ENCODE results near the gene HACD2. TPM values are rescaled to one million over a fixed set of nuclear protein-coding genes. Genes with fewer than 3 reads are reported as not detected.

HACD2 gene
- total RNA-seq, 4 donors from 2014 or later, result 50.9 to 72.9 (median 58.4) TPM

GRCh38 chr3:123503203-123503602 is 81.7 kb downstream of the HACD2 start:
- TF ChIP-seq CTCF (IDR thresholded peaks at IDR 0.05; ENCODE audit: low read depth), result no peak

- no peak for TF ChIP-seq CTCF (IDR thresholded peaks at IDR 0.05; ENCODE audit: low read depth)
Measured at GRCh38 chr3:123499322-123499721, 85.5 kb downstream of the HACD2 start.

GRCh38 chr3:123498761-123499160 is 86.1 kb downstream of the HACD2 start:
- no peak for TF ChIP-seq CTCF (IDR thresholded peaks at IDR 0.05; ENCODE audit: low read depth)

DNA sequence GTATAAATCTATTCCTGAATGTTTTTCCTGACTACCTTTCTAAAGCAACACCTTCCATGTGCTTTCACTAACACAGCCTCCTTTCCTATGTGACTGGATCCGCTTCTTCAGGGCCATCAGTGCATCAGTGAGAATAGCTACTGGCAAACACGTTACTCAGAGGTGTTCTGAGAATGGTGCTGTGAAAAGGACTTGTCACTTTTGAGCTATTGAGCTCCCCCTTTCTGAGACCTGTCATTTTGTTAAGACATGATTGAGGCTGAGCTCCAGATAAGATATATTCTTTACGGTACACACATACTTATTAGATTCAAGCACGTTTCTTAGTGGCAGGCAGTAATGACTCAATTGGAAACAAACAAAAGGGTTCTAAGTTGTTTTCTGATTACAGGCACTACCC is 90.9 kb downstream of the HACD2 start:
- no peak for TF ChIP-seq CTCF (IDR thresholded peaks at IDR 0.05; ENCODE audit: low read depth)

GRCh38 chr3:123491966-123492587 is 92.8 kb downstream of the HACD2 start:
- TF ChIP-seq CTCF (IDR thresholded peaks at IDR 0.05; ENCODE audit: low read depth), result no peak

GRCh38 chr3:123489400-123490004 is 95.4 kb downstream of the HACD2 start:
- TF ChIP-seq CTCF (IDR thresholded peaks at IDR 0.05; ENCODE audit: low read depth), result no peak

GRCh38 chr3:123488645-123489347 is 96.1 kb downstream of the HACD2 start:
- TF ChIP-seq CTCF (IDR thresholded peaks at IDR 0.05; ENCODE audit: low read depth), result no peak

Measured in subcutaneous adipose tissue (tissue), 4 donors.